Sigmoid colon (tissue), 7 donors: ENCODE data around the gene ARPC5L. TPM values are rescaled to one million over a fixed set of nuclear protein-coding genes. Genes with fewer than 3 reads are reported as not detected.

ENCODE experiments used
- DNase-seq: peaks from one replicate; pipeline ENCODE4 v3.0.0-alpha.2; 2019
- H3K27ac ChIP-seq, 4 donors: fragments of 200-600 bp; sonication (generic); one replicate each; pipeline ENCODE4 v1.5.1; 2016 to 2019; ENCODE audit warnings: mild to moderate bottlenecking in 1 of 4
- H3K27me3 ChIP-seq, 3 donors: fragments of 200-600 bp; sonication (generic); one replicate each; pipeline ENCODE4 v1.5.1; 2019; ENCODE audit warnings: mild to moderate bottlenecking in 1 of 3
- H3K36me3 ChIP-seq, 4 donors: fragments of 200-600 bp; sonication (generic); one replicate each; pipeline ENCODE4 v1.5.1; 2016 to 2019
- H3K4me1 ChIP-seq, 4 donors: fragments of 200-600 bp; sonication (generic); one replicate each; pipeline ENCODE4 v1.5.1; 2017 to 2019
- H3K4me3 ChIP-seq, 4 donors: fragments of 200-600 bp; sonication (generic); one replicate each; pipeline ENCODE4 v1.5.1; 2017 to 2019; ENCODE audit warnings: mild to moderate bottlenecking in 2 of 4, moderate library complexity in 1 of 4
- H3K9me3 ChIP-seq, 4 donors: fragments of 200-600 bp in 3 of 4; sonication (generic) in 3 of 4; one replicate each; pipeline versions ENCODE4 v1.5.1 to v1.6.1; 2013 to 2019
- EP300 ChIP-seq, 4 donors: sonication (generic); formaldehyde crosslinking; IDR thresholded peaks; one replicate each; pipeline ENCODE4 v1.6.1; 2017; ENCODE audit warnings: antibody characterized with exemption in 4 of 4
- POLR2A ChIP-seq, 2 donors: fragments of 450-650 bp; IDR thresholded peaks; one replicate each; pipeline ENCODE4 v1.6.1; 2016; ENCODE audit warnings: antibody characterized with exemption in 2 of 2, mild to moderate bottlenecking in 2 of 2, moderate library complexity in 2 of 2
- POLR2AphosphoS5 ChIP-seq, 4 donors: sonication (generic); formaldehyde crosslinking; IDR thresholded peaks; one replicate each; pipeline ENCODE4 v1.6.1; 2017; ENCODE audit warnings: antibody characterized with exemption in 4 of 4
- WGBS, 2 donors: extraction: QIAGEN DNeasy Blood & Tissue Kit; methylation state at CpG; one replicate each; pipeline ENCODE4 v1.1.7; 2013; 5-methylcytosine and 5-hydroxymethylcytosine counted together
- intact Hi-C: fragments of 100-400 bp; cut with DNase I; formaldehyde crosslinking; loops from one replicate; pipeline ENCODE4 v1.15.1; 2023
- polyA plus RNA-seq, 3 donors: library from polyadenylated mRNA; stranded (reverse); fragments of 200-250 nt; gene quantifications; one replicate each; pipeline ENCODE4 v1.2.3, GENCODE V29; 2013
- total RNA-seq, 4 donors: library from RNA; depleted of rRNA; stranded (reverse); fragments of >200 nt; gene quantifications; one replicate each; pipeline ENCODE4 v1.1.0, GENCODE V29; 2016
- TF ChIP-seq, protein P1 (sequence below), 4 experiments: fragments of 450-650 bp in 3 of 4; fragments of 200-600 bp in 1 of 4; IDR thresholded peaks; one replicate each; pipeline ENCODE4 v1.5.1; 2016 to 2019; ENCODE audit warnings: antibody characterized with exemption in 4 of 4, mild to moderate bottlenecking in 3 of 4, moderate library complexity in 2 of 4
- donor health status: healthy with polysubstance abuse.
- donor health status: Bipolar disorder and iron deficiency.
- donor health status: healthy.

The ARPC5L gene
- total and polyA plus RNA-seq, 7 donors, result 16.9 to 70.3 (median 26.2) TPM

DNA sequence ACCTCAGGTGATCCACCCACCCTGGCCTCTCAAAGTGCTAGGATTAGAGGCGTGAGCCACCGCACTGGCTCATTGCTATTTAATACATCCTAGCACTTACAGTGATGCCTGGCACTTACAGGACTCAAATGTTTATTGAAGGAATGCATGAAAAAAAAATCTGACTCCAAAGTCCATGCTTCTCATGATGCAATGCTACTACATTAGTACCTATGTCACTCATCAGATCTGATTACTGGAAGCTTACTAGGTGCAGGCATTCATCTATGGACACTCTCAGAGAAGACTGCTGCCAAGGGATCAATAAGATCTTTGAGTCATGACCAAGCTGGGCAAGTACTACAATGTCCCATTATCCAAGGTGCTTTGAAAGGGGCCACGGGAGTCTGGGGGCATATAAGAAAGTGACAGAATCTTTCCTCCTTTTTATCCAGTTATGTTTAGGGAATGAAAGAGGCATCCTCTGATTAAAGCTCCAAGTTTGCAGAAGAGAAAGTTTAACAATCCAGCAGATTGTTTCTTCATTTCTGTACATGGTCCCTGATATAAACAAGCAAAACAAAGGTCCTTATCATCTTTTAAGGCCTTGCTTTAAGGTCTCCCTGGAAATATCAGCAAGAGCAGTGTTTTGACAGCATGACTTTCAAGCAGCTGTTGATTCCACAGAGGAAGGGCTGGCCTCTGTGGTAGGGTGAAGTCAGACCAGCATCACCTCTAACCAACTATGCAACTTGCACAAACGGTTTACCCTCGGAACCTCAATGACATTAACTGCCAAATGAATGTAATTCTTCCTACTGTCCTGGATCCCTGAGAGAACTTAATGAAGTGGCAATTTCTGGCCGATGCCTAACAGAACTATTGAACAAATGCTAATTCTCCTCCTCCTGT, 35.9 kb downstream of the ARPC5L start:
- intact Hi-C loops, result no loop called here
- Histone ChIP-seq H3K27ac (no peak overlapping the region), H3K9me3 (no peaks in the 10 kb centered on the region), H3K27me3 (no peaks in the 10 kb centered on the region), H3K4me3 (no peak overlapping the region), H3K36me3 (peaks cover 5 to 64% (median 35%) of the 10 kb centered on the region in 4 donors), H3K4me1 (no peaks in the 10 kb centered on the region)
- TF ChIP-seq POLR2A (IDR thresholded peaks at IDR 0.05) (no peak), POLR2AphosphoS5 (IDR thresholded peaks at IDR 0.05) (no peak), EP300 (IDR thresholded peaks at IDR 0.05) (no peak)
- TF ChIP-seq, protein P1, sequence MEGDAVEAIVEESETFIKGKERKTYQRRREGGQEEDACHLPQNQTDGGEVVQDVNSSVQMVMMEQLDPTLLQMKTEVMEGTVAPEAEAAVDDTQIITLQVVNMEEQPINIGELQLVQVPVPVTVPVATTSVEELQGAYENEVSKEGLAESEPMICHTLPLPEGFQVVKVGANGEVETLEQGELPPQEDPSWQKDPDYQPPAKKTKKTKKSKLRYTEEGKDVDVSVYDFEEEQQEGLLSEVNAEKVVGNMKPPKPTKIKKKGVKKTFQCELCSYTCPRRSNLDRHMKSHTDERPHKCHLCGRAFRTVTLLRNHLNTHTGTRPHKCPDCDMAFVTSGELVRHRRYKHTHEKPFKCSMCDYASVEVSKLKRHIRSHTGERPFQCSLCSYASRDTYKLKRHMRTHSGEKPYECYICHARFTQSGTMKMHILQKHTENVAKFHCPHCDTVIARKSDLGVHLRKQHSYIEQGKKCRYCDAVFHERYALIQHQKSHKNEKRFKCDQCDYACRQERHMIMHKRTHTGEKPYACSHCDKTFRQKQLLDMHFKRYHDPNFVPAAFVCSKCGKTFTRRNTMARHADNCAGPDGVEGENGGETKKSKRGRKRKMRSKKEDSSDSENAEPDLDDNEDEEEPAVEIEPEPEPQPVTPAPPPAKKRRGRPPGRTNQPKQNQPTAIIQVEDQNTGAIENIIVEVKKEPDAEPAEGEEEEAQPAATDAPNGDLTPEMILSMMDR (IDR thresholded peaks at IDR 0.05), result no peak
- 88 to 92% methylated on average over 6 of the region's 6 CpGs for WGBS, 2 donors
- DNase-seq, result no peak

DNA sequence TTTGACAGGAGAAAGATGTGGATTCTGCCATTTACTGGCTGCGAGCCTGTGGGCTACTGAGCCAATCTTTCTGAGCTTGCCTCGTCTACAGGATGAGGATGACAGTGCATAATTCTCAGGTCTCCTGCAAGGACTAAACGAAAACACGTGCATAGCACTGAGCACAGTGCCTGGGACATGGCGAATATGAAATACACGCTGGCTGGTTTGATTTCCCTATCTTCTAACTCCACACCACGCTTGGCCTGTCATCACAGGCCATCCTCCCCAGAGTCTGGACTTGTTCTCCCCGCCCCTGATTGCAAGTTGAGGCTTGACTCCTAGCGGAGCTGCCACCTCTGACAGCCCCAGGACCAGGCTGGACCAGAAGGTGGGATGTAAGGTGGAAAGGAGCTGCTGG, 37.9 kb downstream of the ARPC5L start:
- Histone ChIP-seq H3K27me3 (no peaks in the 10 kb centered on the region), H3K9me3 (no peaks in the 10 kb centered on the region), H3K4me3 (no peak overlapping the region), H3K4me1 (no peaks in the 10 kb centered on the region), H3K36me3 (peaks cover 0 to 70% (median 33%) of the 10 kb centered on the region in 4 donors), H3K27ac (no peak overlapping the region)
- WGBS, 2 donors, result 95% methylated on average over 9 of the region's 9 CpGs
- DNase-seq, result no peak
- TF ChIP-seq EP300 (IDR thresholded peaks at IDR 0.05) (no peak), POLR2A (IDR thresholded peaks at IDR 0.05) (no peak)
- TF ChIP-seq, protein P1 (IDR thresholded peaks at IDR 0.05), result no peak
- intact Hi-C loops, result no loop called here

DNA sequence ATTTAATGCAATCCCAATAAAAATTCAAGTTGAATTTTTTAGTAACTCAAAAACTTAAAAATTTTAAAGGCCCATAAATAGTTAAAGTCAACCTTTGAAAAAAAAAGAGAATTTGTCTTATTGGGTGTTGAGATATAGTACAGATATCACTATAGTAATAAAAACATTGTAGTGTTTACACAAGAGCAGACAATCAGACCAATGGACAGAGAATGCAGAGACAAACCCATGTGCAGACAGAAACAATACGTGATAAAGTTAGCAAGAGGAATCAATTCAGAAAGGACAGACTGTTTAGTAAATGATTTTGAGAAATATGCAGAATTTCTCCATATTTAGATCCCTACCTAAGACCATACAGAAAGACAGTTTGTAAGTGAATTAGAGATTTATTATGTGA, 45.0 kb downstream of the ARPC5L start:
- intact Hi-C loops, result no loop called here
- Histone ChIP-seq H3K4me3 (no peak overlapping the region), H3K9me3 (no peaks in the 10 kb centered on the region), H3K36me3 (peaks cover 0 to 78% (median 13%) of the 10 kb centered on the region in 4 donors), H3K27me3 (no peaks in the 10 kb centered on the region), H3K27ac (no peak overlapping the region), H3K4me1 (peaks cover 0 to 7% (median 0%) of the 10 kb centered on the region in 4 donors)
- DNase-seq, result no peak
- WGBS, 2 donors, result 11 to 51% methylated on average over 1 of the region's 1 CpG
- no peak for TF ChIP-seq EP300 (IDR thresholded peaks at IDR 0.05)
- no peak for TF ChIP-seq POLR2AphosphoS5 (IDR thresholded peaks at IDR 0.05)
- TF ChIP-seq, protein P1 (IDR thresholded peaks at IDR 0.05), result no peak
- TF ChIP-seq POLR2A (IDR thresholded peaks at IDR 0.05), result no peak

DNA sequence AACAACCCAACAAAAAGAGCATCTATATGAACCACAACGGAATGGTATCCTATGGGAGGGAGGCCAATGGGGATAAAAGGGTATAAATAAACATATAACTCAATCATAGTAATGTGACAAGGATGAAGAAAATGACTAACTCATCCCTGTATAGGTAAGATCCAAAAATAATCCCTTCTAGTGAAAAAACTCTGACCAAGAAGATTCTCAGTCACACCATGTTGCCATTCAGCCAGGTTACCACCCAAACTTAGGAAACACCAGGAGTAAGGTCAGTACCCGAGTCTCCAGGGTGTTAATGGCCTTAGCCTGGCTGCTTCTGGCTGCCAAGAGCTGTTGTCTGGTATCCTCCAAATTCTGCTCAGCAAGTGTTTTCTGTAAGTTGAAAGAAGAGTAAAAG, 46.2 kb downstream of the ARPC5L start:
- WGBS, 2 donors, result 86 to 91% methylated on average over 2 of the region's 2 CpGs
- no peaks in the 10 kb centered on the region for H3K9me3 ChIP-seq
- peaks cover 0 to 7% (median 0%) of the 10 kb centered on the region in 4 donors for H3K4me1 ChIP-seq
- H3K27ac ChIP-seq, result no peak overlapping the region
- H3K36me3 ChIP-seq, result peaks cover 0 to 85% (median 18%) of the 10 kb centered on the region in 4 donors
- DNase-seq, result no peak
- TF ChIP-seq EP300 (IDR thresholded peaks at IDR 0.05) (no peak), POLR2A (IDR thresholded peaks at IDR 0.05) (no peak), POLR2AphosphoS5 (IDR thresholded peaks at IDR 0.05) (no peak)
- TF ChIP-seq, protein P1 (IDR thresholded peaks at IDR 0.05), result no peak
- H3K27me3 ChIP-seq, result no peaks in the 10 kb centered on the region
- H3K4me3 ChIP-seq, result no peak overlapping the region
- intact Hi-C loops, result no loop called here
